ENCODE data around the gene IPO4. TPM values are rescaled to one million over a fixed set of nuclear protein-coding genes. Genes with fewer than 3 reads are reported as not detected.
A peak's percentile ranks its signal among the peaks of the same experiment; 100 is the strongest.

The IPO4 gene
- total and polyA plus RNA-seq, 9 of the 15 experiments (the other 6 are each of a cell fraction or from before 2014, with no cell fraction given): 7.3 to 122 (median 31.8) TPM

GRCh38 chr14:24195186-24196070 lies 6.8 kb upstream of the IPO4 start, which contains the start of gene TM9SF1 (continued):
- no peak for TF ChIP-seq ZNF41 (CRISPR knock-in tag; conservative IDR thresholded peaks at IDR 0.05)
- no peak for TF ChIP-seq IFI16 (CRISPR knock-in tag; IDR thresholded peaks at IDR 0.05)
- TF ChIP-seq EWSR1 (IDR thresholded peaks at IDR 0.05; ENCODE audit: borderline replicate concordance, low read depth, partially characterized antibody): no peak
- TF ChIP-seq NR1H2 (CRISPR knock-in tag; IDR thresholded peaks at IDR 0.05): no peak
- no peak for TF ChIP-seq DEAF1 (CRISPR knock-in tag; IDR thresholded peaks at IDR 0.05)
- TF ChIP-seq BRF2 (IDR thresholded peaks at IDR 0.05; ENCODE audit: borderline replicate concordance, insufficient read depth, insufficient read length): no peak
- TF ChIP-seq HNRNPL (IDR thresholded peaks at IDR 0.05; ENCODE audit: low read depth, low read length): 0 out of 2 replicates have a peak, but pooled peaks have one; percentile 17
- no peak for TF ChIP-seq USF1 (CRISPR knock-in tag; IDR thresholded peaks at IDR 0.05)
- TF ChIP-seq NRF1 (conservative IDR thresholded peaks at IDR 0.05 in 1 of 2, IDR thresholded peaks at IDR 0.05 in 1 of 2): peak; percentile 39 to 49; a peak in 2 of 4 replicates
- no peak for TF ChIP-seq KLF10 (CRISPR knock-in tag; IDR thresholded peaks at IDR 0.05)
- no peak for TF ChIP-seq ETS2 (tag; IDR thresholded peaks at IDR 0.05; ENCODE audit: borderline replicate concordance, poor library complexity, severe bottlenecking)
- no peak for TF ChIP-seq NCOR1 (IDR thresholded peaks at IDR 0.05)
- no peak for TF ChIP-seq PATZ1 (CRISPR knock-in tag; IDR thresholded peaks at IDR 0.05; ENCODE audit: borderline replicate concordance)
- no peak for TF ChIP-seq ZNF785 (CRISPR knock-in tag; IDR thresholded peaks at IDR 0.05)
- TF ChIP-seq, protein P1, sequence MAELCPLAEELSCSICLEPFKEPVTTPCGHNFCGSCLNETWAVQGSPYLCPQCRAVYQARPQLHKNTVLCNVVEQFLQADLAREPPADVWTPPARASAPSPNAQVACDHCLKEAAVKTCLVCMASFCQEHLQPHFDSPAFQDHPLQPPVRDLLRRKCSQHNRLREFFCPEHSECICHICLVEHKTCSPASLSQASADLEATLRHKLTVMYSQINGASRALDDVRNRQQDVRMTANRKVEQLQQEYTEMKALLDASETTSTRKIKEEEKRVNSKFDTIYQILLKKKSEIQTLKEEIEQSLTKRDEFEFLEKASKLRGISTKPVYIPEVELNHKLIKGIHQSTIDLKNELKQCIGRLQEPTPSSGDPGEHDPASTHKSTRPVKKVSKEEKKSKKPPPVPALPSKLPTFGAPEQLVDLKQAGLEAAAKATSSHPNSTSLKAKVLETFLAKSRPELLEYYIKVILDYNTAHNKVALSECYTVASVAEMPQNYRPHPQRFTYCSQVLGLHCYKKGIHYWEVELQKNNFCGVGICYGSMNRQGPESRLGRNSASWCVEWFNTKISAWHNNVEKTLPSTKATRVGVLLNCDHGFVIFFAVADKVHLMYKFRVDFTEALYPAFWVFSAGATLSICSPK (IDR thresholded peaks at IDR 0.05; ENCODE audit: borderline replicate concordance): no peak
- TF ChIP-seq ZNF146 (CRISPR knock-in tag; IDR thresholded peaks at IDR 0.05; ENCODE audit: unreplicated experiment): no peak
